ENCODE data around the gene TSPAN9. TPM values are rescaled to one million over a fixed set of nuclear protein-coding genes. Genes with fewer than 3 reads are reported as not detected.

Gene TSPAN9
- polyA plus RNA-seq, 1 of the 3 experiments (the other 2 are of a cell fraction), result 34.9 TPM

- Histone ChIP-seq H3K4me2 (no peak overlapping the region), H3K4me1 (ENCODE audit: control insufficient read depth in 1 of 2, insufficient read depth in 2 of 2, low read depth in 1 of 2, low read length in 1 of 2) (peaks cover 0 to 6% of the 10 kb centered on the region in 2 experiments; a peak in 1 of 4 replicates), H3K9me3 (no peaks in the 10 kb centered on the region), H3K36me3 (replicated peaks in 1 of 2; ENCODE audit: control insufficient read depth in 1 of 2, insufficient read depth in 2 of 2, low read length in 1 of 2) (no peaks in the 10 kb centered on the region), H2AFZ (ENCODE audit: low read depth) (no peak overlapping the region), H3F3A (replicated peaks; ENCODE audit: insufficient read depth) (no peaks in the 10 kb centered on the region), H3K27me3 (ENCODE audit: insufficient read depth) (no peaks in the 10 kb centered on the region), H3K79me2 (ENCODE audit: insufficient read depth) (no peaks in the 10 kb centered on the region), H4K20me1 (ENCODE audit: insufficient read depth) (no peaks in the 10 kb centered on the region), H3K9me2 (no peaks in the 10 kb centered on the region), H3K9ac (no peak overlapping the region), H3K4me3 (ENCODE audit: low read depth in 2 of 2, low read length in 1 of 2) (no peak overlapping the region), H3K27ac (ENCODE audit: low read depth in 2 of 2, low read length in 1 of 2) (no peak overlapping the region)
- TF ChIP-seq NRF1 (IDR thresholded peaks at IDR 0.05; ENCODE audit: low read depth, low read length) (no peak), YY1 (IDR thresholded peaks at IDR 0.05; ENCODE audit: low read depth) (no peak), ZBTB33 (IDR thresholded peaks at IDR 0.05; ENCODE audit: borderline replicate concordance, low read depth) (no peak), IRF3 (IDR thresholded peaks at IDR 0.05; ENCODE audit: low read depth, low read length) (no peak), MAX (IDR thresholded peaks at IDR 0.05; ENCODE audit: low read depth) (no peak), USF1 (IDR thresholded peaks at IDR 0.05; ENCODE audit: borderline replicate concordance, low read depth) (no peak), USF2 (IDR thresholded peaks at IDR 0.05; ENCODE audit: borderline replicate concordance, low read depth, low read length) (no peak), PBX3 (IDR thresholded peaks at IDR 0.05) (no peak), JUND (IDR thresholded peaks at IDR 0.05) (no peak), FOSL2 (IDR thresholded peaks at IDR 0.05; ENCODE audit: borderline replicate concordance, low read depth) (no peak), TAF1 (IDR thresholded peaks at IDR 0.05; ENCODE audit: borderline replicate concordance, low read depth, low read length) (no peak), RXRA (IDR thresholded peaks at IDR 0.05; ENCODE audit: borderline replicate concordance, low read depth) (no peak), MXI1 (IDR thresholded peaks at IDR 0.05; ENCODE audit: low read depth, low read length) (no peak), GATA2 (CRISPR knock-in tag; IDR thresholded peaks at IDR 0.05) (no peak), SIN3A (IDR thresholded peaks at IDR 0.05; ENCODE audit: borderline replicate concordance, low read depth, low read length) (no peak), CHD2 (IDR thresholded peaks at IDR 0.05; ENCODE audit: low read length, partially characterized antibody) (no peak)
- POLR2A ChIA-PET, result no interaction called here
- CTCF ChIA-PET, result interaction anchor here (1.1 to 2.7 kb wide), 7 partner anchors 13 to 184 kb away, joined by 3 to 11 read pairs (median 6); no protein-coding TSS in a partner anchor
- no peak for DNase-seq
- 84% methylated on average over 8 of the region's 8 CpGs for WGBS (ENCODE audit: low lambda C conversion rate)
Measured at GRCh38 chr12:3091382-3092241, 14.4 kb downstream of the TSPAN9 start.

Measured in SK-N-SH (cell line).